HL-60/S4 treated with retinoic acid at 250 ng/mL for 4 days and 3 days (cell line): ENCODE measurements around the gene UGGT2.
"Not testable (repeated sequence)": the region's sequence is repeated elsewhere in the genome, so short reads cannot be mapped to it uniquely, and the experiment has no call there.

Source experiments
- in situ Hi-C: fragments of 300-500 bp; cut with MboI; formaldehyde crosslinking; loops from 2 replicates; pipeline ENCODE4 v1.7.0; 2022; ENCODE audit warnings: low sequenced_read_pairs

UGGT2 gene

DNA sequence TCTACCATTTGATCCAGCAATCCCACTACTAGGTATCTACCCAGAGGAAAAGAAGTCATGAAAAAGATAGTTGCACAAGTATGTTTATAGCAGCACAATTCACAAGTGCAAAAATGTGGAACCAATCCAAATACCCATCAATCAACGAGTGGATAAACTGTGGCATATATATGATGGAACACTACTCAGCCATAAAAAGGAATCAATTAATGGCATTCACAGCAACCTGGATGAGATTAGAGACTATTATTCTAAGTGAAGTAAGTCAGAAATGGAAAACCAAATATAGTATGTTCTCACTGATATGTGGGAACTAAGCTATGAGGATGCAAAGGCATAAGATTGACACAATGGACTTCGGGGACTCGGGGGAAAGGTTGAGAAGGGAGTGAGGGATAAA is 1.3 kb downstream of the UGGT2 start:
- in situ Hi-C loops: not testable (repeated sequence)

DNA sequence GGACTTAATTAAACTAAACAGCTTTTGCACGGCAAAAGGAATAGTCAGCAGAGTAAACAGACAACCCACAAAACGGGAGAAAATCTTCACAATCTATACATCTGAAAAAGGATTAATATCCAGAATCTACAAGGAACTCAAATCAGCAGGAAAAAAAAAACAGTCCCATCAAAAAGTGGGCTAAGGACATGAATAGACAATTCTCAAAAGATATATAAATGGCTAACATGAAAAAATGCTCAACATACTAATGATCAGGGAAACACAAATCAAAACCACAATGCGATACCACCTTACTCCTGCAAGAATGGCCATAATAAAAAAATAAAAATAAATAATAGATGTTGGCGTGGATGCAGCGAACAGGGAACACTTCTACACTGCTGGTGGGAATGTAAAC is 1.7 kb downstream of the UGGT2 start:
- in situ Hi-C loops: not testable (repeated sequence)

DNA sequence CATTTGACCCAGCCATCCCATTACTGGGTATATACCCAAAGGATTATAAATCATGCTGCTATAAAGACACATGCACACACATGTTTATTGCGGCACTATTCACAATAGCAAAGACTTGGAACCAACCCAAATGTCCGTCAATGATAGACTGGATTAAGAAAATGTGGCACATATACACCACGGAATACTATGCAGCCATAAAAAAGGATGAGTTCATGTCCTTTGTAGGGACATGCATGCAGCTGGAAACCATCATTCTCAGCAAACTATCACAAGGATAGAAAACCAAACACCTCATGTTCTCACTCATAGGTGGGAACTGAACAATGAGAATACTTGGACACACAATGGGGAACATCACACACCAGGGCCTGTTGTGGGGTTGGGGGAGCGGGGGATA is 2.2 kb downstream of the UGGT2 start:
- in situ Hi-C loops: not testable (repeated sequence)

DNA sequence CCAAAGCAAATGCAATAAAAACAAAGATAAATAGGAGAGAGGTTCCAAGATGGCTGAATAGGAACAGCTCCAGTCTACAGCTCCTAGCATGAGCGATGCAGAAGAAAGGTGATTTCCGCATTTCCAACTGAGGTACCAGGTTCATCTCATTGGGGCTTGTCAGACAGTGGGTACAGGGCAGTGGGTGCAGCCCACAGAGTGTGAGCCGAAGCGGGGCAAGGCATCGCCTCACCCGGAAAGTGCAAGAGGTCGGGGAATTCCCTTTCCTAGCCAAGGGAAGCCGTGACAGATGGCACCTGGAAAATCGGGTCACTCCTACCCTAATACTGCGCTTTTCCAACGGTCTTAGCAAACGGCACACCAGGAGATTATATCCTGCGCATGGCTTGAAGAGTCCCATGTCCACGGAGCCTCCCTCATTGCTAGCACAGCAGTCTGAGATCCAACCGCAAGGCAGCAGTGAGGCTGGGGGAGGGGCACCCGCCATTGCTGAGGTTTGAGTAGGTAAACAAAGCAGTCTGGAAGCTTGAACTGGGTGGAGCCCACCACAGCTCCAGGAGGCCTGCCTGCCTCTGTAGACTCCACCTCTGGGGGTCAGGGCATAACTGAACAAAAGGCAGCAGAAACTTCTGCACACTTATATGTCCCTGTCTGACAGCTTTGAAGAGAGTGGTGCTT is 6.6 kb downstream of the UGGT2 start:
- in situ Hi-C loops: not testable (repeated sequence)

DNA sequence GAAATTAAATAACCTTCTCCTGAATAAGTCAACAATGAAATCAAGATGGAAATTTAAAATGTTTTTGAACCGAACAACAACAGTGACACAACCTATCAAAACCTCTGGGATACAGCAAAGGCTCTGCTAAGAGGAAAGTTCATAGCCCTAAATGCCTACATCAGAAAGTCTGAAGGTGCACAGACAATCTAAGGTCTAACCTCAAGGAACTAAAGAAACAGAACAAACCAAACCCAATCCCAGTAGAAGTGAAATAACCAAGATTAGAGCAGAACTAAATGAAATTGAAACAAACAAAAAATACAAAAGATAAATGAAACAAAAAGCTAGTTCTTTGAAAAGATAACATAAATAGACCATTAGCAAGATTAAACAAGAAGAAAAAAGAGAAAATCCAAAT is 9.0 kb downstream of the UGGT2 start:
- in situ Hi-C loops: no loop called here

DNA sequence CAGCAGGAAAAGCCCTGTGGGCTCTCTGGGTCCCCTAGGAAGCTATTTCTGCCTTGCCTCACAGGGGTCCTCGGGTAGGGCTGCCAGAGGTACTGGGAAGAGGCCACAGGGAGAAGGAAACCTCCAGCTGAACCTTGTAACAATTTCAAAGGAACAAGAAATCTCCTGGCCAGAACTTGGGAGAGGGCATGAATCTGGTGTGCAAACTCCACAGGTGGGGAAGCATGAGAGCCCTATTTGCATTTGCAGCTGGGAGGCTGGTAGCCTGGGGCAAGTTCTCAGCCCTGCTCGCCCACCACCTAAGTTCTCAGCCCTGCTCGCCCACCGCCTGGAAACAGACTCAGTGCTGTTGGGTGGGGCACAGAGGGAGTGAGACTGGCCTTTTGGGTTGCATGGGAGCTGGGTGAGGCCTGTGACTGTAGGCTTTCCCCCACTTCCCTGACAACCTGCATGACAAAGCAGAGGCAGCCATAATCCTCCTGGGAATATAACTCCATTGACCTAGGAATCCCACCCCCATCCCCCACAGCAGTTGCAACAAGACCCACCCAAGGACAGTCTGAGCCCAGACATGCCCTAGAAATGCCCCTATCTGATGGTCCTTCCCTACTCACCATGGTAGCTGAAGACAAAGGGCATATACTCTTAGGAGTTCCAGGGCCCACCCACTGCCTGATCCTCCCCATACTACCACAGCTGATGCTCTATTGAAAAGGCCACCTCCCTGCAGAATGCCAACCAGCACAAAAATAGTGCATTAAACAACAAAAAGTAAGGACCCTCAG is 11.7 kb downstream of the UGGT2 start:
- in situ Hi-C loops: no loop called here

DNA sequence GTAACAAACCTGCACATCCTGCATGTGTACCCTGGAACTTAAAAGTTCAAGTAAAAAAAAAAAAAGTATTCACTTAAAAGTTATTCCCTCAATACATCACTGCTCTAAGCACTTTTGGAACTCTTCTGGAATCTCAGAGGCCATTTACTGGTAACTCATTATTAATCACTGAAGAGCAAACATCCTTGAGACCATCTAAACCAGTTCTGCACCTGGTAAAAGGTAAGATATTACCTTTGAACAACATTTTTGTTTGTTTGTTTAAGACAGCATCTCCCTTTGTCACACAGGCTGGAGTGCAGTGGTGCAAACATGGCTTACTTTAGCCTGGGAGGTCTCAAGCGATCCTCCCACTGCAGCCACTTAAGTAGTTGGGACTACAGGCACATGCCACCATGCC is 16.7 kb downstream of the UGGT2 start:
- in situ Hi-C loops: no loop called here

DNA sequence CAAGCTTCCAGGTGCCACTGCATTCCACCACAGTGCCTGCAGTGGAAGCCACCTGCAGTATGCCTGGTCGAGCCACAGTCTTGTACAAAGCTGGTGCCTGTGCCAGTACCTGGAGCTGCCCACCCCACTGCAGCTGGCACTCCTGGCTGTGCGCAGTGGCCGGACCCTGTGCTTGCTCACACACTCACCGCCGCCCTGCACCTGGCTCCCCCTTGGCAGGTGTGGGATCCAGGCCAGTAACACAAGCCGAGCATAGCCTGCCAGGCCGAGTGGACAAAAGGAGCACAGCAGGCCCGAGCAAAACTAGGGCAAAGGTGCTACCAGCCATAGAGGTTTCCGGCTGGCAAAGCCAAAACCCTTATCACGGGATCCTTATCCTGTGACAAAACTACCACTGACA is 18.5 kb downstream of the UGGT2 start:
- in situ Hi-C loops: no loop called here

DNA sequence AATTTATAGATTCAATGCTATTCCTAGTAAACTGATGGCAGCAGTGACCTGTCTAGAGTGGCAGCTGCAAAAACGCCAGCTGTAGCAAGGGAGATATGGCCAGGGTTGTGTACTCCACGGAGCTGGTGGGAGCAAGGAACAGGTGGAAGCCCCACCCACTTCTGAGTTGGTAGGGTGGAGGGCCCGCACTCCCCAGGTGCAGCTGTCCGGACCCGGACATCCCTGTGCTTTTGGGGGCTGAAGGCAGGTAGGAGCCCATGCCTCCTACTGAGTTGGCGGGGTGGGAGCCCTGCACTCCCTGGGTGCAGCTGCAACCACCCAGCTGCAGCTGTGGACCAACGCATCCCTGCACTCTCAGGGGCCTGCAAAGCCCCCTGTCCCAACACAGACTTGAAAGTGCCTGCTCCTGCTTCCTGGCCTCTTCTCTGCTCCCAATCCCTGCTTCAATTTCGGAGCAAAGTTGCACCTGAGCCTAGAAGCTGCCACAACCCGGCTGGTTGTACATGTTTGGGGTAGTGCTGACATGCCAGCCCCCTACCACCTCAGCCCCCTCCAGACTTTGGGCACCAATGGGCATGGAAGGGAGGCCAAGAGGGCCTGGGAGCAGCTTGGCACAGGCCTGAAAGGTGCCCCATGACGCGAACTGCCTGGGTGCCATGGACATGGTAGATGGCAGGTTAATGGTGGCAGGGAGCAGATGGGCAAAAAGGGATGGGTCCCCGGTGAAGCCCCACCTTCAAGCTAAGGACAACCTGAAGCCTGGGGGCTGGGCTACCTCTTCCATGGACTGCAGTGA is 19.8 kb downstream of the UGGT2 start:
- in situ Hi-C loops: no loop called here

DNA sequence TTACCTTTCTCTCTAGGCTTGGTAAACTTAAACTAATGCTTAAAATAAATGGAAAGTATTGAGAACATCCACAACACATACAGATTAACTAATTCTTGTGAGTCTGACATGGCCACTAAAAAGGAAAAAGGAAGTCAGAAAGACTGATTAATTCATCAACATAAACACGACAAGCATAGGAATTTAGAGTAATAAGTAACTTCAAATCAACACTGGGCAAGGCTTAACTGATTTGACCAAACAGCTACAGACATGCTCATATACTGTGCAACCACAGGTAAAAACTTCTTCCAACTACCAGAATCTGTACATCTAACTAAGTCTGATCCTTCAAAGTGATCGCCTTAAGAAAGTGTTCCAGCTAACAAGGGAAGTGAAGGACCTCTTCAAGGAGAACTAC is 20.5 kb downstream of the UGGT2 start:
- in situ Hi-C loops: no loop called here

DNA sequence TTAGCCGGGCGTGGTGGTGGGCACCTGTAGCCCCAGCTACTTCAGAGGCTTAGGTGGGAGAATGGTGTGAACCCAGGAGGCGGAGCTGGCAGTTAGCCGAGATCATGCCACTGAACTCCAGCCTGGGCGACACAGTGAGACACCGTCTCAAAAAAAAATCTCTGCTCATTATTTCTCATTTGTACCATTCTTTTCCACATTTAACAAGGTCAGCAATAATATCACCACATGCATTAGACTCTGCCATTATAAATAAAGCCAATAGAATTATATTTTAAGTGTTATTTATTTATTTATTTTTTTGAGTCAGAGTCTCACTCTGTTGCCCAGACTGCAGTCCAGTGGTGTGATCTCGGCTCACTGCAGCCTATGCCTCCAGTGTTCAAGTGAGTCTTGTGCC is 24.2 kb downstream of the UGGT2 start:
- in situ Hi-C loops: no loop called here

DNA sequence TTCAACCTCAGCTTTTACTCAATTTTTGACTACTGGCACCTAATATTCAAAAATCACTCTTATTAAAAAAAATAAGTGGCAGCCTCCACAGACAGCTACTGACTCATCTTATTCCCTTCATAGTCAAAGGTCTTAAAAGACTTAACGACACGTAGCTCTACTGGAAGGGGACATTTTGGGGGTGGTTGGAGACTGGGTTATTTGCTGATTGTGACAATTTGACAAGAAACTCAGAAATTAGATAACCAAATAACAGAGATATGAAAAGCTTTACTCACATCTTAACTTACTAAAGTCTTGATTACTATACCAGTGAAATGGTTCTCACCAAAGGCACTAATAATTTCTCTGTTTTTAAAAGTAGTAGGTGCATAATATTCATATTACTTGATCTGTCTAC is 25.7 kb downstream of the UGGT2 start:
- in situ Hi-C loops: no loop called here

DNA sequence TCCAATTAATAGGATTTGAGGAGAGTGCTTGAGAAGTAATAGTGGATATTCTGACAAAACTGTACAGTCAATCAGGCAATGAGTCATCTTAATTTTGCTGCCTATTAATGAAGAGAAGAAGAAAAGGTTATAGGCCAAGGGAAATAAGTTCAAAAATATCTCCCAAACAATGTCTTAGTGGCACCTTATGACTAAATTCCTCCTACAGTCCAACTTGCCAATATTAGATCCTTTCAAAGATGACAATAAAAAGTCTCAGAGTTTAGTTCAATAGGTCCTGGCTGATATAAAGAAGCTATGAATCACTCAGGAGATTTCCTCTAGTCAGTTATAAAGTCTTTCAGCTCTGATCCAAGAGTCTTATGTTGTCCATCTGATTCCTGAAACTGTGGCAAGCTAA is 27.9 kb downstream of the UGGT2 start:
- in situ Hi-C loops: no loop called here

DNA sequence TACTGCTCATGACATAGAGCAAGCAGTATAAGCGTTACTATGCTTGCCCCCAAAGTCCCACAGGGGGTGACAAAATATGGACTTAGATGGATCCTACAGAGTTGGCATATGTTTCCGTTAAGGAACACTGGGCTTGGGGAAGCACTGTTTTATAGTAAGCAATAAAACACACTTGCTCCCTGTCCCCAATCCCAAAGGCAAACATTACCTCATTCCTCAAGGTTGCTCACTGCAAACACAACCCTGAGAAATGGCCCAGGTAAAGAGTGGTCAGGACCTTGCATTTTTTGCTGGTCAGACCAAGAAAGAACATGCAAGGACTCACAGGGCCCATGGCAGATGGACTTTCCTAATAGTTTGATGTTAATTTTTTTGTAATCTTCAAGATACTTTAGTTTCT is 32.3 kb downstream of the UGGT2 start:
- in situ Hi-C loops: loop anchor here (25.0 kb wide), 1 partner anchor 941 kb away; no protein-coding TSS in a partner anchor

DNA sequence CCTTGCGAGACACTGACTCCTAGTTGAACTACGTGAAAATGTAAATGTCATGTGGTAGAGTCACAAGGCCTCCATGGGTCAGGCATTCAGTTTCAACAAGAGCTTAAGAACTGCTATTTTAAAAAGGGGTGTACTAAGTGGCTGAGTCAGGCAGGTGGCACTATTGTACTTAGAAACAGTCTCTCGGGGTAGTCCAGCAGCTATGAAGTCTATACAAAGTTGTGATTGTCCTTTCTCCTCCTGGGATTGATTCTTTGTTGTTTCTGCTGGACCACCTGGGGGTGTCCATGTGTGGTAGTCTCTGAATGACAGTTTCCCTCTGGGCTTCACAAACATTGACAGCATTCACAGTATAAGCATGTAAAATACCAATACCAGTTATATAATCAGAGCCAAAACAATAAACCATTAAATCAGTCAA is 33.0 kb downstream of the UGGT2 start:
- in situ Hi-C loops: loop anchor here (25.0 kb wide), 1 partner anchor 942 kb away; no protein-coding TSS in a partner anchor

DNA sequence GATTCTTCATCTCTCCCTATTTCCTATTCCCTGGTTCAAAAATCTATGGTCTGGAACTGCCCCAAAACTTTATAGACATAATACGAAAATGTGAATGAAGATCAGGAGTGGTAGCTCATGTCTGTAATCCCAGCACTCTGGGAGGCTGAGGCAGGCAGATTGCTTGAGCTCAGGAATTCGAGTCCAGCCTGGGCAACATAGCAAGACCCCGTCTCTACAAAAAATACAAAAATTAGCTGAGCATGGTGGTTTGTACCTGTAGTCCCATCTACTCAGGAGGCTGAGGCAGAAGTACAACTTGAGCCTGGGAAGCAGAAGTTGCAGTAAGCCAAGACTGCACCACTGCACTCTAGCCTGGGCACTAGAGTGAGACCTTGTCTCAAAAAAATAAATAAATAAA is 35.1 kb downstream of the UGGT2 start:
- in situ Hi-C loops: loop anchor here (25.0 kb wide), 1 partner anchor 944 kb away; no protein-coding TSS in a partner anchor

DNA sequence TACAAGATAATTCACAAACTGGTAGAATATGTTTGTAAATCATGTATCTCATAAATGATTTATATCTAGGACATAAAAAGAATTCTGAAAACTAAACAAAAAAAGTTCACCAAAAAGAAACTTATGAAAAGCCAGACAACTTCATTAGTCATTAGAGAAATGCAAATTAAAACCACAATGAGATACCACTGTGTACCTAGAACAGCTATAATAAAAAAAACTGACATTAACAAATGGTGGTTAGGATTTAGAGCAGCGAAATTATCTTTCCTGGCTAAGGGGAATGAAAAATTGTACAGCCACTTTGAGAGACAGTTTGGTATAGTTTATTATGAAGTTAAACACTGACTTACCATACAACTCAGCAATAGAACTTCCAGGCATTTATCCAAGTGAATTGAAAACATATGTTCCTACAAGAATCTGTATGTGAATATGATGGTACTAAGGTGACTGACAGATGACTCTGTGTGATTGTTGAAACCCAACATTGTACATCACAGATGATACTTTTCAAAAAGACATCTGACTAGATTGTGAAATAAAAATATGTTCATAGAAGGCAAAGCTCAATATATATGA is 41.8 kb downstream of the UGGT2 start:
- in situ Hi-C loops: loop anchor here (25.0 kb wide), 1 partner anchor 951 kb away; no protein-coding TSS in a partner anchor

DNA sequence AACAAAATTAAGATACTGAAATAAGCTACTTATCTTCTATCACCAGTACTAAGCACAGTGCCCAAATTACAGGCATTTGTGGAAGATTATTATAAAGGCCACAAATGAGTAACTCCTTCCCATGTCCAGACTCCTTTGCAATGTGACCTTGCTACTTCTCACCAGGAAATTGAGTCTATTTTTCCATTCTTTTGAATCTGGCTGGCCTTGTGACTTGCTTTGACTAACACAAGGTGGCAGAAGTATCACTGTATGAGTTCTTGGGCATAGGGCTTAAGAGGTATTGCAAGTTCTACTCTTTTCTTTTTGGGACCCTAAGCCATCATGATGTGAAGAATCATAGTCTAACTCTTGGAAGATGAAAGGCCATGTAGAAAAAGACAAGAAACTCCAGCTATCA is 49.9 kb downstream of the UGGT2 start:
- in situ Hi-C loops: loop anchor here (25.0 kb wide), 1 partner anchor 959 kb away; no protein-coding TSS in a partner anchor

DNA sequence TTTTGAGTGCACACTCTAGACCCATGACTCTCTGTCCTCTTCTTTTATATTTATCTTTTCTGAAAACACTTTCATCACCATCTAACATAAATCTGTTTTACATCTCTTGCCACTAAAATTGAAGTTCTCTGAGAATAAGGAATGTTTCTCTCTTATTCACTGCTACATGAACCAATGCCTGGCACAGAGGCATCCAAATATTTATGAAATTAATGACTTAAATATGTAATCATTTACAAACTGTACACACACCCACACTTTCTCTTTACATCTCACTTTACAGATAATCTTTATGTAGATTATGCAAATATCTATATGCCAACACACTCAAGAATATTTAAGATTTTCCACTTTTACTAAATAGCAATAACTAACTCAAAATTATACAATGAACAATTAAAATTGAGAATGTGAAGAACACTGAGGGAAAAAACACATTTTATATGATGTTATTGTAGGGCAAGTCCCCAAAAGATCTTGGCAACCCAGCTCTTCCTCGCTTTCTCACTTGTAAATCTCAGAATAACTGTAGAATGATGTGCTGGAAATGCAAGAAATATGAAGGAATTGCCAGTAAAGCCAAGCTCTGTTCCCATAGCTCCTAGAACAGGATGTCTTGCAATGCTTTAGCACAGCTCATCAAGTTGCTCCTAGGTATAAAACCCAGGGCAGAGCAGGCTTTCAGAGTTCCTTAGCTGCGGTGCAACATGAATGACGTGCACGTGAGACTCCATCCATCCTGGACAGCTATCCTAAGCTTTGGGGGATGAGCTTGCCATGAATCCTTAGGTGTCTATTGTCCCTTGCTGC is 50.7 kb downstream of the UGGT2 start:
- in situ Hi-C loops: loop anchor here (25.0 kb wide), 1 partner anchor 960 kb away; no protein-coding TSS in a partner anchor

DNA sequence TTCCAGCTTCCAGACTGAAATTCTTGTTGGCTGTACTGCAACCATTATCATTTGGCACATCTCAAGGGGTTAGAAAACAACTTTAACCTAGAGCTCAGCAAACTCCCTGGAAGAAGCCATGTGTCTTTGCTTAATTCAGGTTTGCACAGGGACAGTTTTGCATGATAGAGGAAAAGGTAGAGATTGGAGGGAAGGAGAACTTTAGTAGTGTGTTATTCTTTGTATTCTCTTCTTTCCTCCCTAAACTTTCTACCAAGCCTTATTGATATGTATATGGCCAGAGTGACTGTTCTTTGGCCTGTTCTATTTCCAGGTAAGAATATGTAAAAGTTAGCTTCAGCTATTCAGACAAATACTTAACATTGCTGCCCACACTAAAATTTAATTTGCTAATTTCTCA is 53.1 kb downstream of the UGGT2 start:
- in situ Hi-C loops: loop anchor here (25.0 kb wide), 1 partner anchor 962 kb away; no protein-coding TSS in a partner anchor
